ENCODE results near the gene BACH2. TPM values are rescaled to one million over a fixed set of nuclear protein-coding genes. Genes with fewer than 3 reads are reported as not detected.

The BACH2 gene
- total and polyA plus RNA-seq, 2 experiments from 2014 or later: 5.4 to 5.6 TPM

GRCh38 chr6:89925826-89926225 is 370.8 kb downstream of the BACH2 start:
- no peaks in the 10 kb centered on the region for H3K27me3 ChIP-seq
- H3K4me1 ChIP-seq (ENCODE audit: low read depth): no peaks in the 10 kb centered on the region
- no peak for TF ChIP-seq CTCF (IDR thresholded peaks at IDR 0.05; ENCODE audit: low read depth, low read length)
- H3K9me3 ChIP-seq (ENCODE audit: low read depth): no peaks in the 10 kb centered on the region
- H3K27ac ChIP-seq: no peak overlapping the region
- H3K36me3 ChIP-seq: no peaks in the 10 kb centered on the region
- no peak overlapping the region for H3K4me3 ChIP-seq
- no peak for DNase-seq (ENCODE audit: low read depth in 1 of 2, low spot score in 1 of 2)

- Histone ChIP-seq H3K4me1 (ENCODE audit: low read depth) (no peaks in the 10 kb centered on the region), H3K27ac (no peak overlapping the region), H3K9me3 (ENCODE audit: low read depth) (no peaks in the 10 kb centered on the region), H3K27me3 (no peaks in the 10 kb centered on the region), H3K4me3 (no peak overlapping the region), H3K36me3 (no peaks in the 10 kb centered on the region)
- no peak for DNase-seq (ENCODE audit: low read depth in 1 of 2, low spot score in 1 of 2)
- TF ChIP-seq CTCF (IDR thresholded peaks at IDR 0.05; ENCODE audit: low read depth, low read length): no peak
Measured at GRCh38 chr6:89924231-89924630, 372.4 kb downstream of the BACH2 start.

- Histone ChIP-seq H3K9me3 (ENCODE audit: low read depth) (no peaks in the 10 kb centered on the region), H3K4me3 (no peak overlapping the region), H3K36me3 (no peaks in the 10 kb centered on the region), H3K4me1 (ENCODE audit: low read depth) (no peaks in the 10 kb centered on the region), H3K27me3 (no peaks in the 10 kb centered on the region), H3K27ac (no peak overlapping the region)
- TF ChIP-seq CTCF (IDR thresholded peaks at IDR 0.05; ENCODE audit: low read depth, low read length): no peak
- DNase-seq (ENCODE audit: low read depth in 1 of 2, low spot score in 1 of 2): no peak
Measured at GRCh38 chr6:89921691-89922090, 375.0 kb downstream of the BACH2 start.

- no peak for TF ChIP-seq CTCF (IDR thresholded peaks at IDR 0.05; ENCODE audit: low read depth, low read length)
Measured at GRCh38 chr6:89921197-89921596, 375.4 kb downstream of the BACH2 start.

GRCh38 chr6:89917801-89918366 is 378.8 kb downstream of the BACH2 start:
- Histone ChIP-seq H3K27me3 (no peaks in the 10 kb centered on the region), H3K9me3 (ENCODE audit: low read depth) (no peaks in the 10 kb centered on the region), H3K4me3 (no peak overlapping the region), H3K36me3 (no peaks in the 10 kb centered on the region), H3K4me1 (ENCODE audit: low read depth) (no peaks in the 10 kb centered on the region), H3K27ac (no peak overlapping the region)
- TF ChIP-seq CTCF (IDR thresholded peaks at IDR 0.05; ENCODE audit: low read depth, low read length): no peak
- no peak for DNase-seq (ENCODE audit: low read depth in 1 of 2, low spot score in 1 of 2)

More at GRCh38 chr6:89921197-89921596, 375.4 kb downstream of the BACH2 start:
- Histone ChIP-seq H3K36me3 (no peaks in the 10 kb centered on the region), H3K27ac (no peak overlapping the region), H3K4me1 (ENCODE audit: low read depth) (no peaks in the 10 kb centered on the region), H3K9me3 (ENCODE audit: low read depth) (no peaks in the 10 kb centered on the region), H3K4me3 (no peak overlapping the region), H3K27me3 (no peaks in the 10 kb centered on the region)
- DNase-seq (ENCODE audit: low read depth in 1 of 2, low spot score in 1 of 2): no peak
